ENCODE data around the gene TANC2. TPM values are rescaled to one million over a fixed set of nuclear protein-coding genes. Genes with fewer than 3 reads are reported as not detected.
"Not testable (repeated sequence)": the region's sequence is repeated elsewhere in the genome, so short reads cannot be mapped to it uniquely, and the experiment has no call there.

TANC2 gene
- total and polyA plus RNA-seq, 5 donors from 2014 or later = 0.96 to 20.0 (median 1.3) TPM

- no peak for DNase-seq
- Histone ChIP-seq H3K4me1 (ENCODE audit: control insufficient read depth, insufficient read depth, low read length, poor library complexity, severe bottlenecking) (no peaks in the 10 kb centered on the region), H3K27ac (ENCODE audit: insufficient read depth, low read length, poor library complexity, severe bottlenecking) (no peak overlapping the region), H3K27me3 (ENCODE audit: control insufficient read depth, insufficient read depth, low read length) (no peaks in the 10 kb centered on the region), H3K9me3 (ENCODE audit: control insufficient read depth in 2 of 2, low read length in 2 of 2) (peaks cover 0 to 2% of the 10 kb centered on the region in 2 experiments), H3K36me3 (ENCODE audit: control insufficient read depth, insufficient read depth, low read length) (no peaks in the 10 kb centered on the region), H3K4me3 (ENCODE audit: low read depth, low read length) (no peak overlapping the region)
- Mint-ChIP-seq H3K9me3 (peaks cover 0 to 8% (median 3%) of the 10 kb centered on the region in 7 donors), H3K4me3 (no peak overlapping the region), H3K27me3 (peaks cover 18% of the 10 kb centered on the region), H3K36me3 (no peaks in the 10 kb centered on the region), H3K4me1 (peaks cover 0 to 9% (median 0%) of the 10 kb centered on the region in 4 donors), H3K27ac (no peak overlapping the region)
- no peak for ATAC-seq (ENCODE audit: low read depth in 2 of 2)
These were observed 9.2 kb downstream of the TANC2 start for GRCh38 chr17:62975206-62975605.

GRCh38 chr17:62976643-62977231 is 10.7 kb downstream of the TANC2 start:
- ATAC-seq (ENCODE audit: low read depth in 2 of 2); H3K27ac ChIP-seq (ENCODE audit: insufficient read depth, low read length, poor library complexity, severe bottlenecking); H3K4me1 Mint-ChIP-seq; H3K27ac Mint-ChIP-seq; H3K27me3 ChIP-seq (ENCODE audit: control insufficient read depth, insufficient read depth, low read length); H3K27me3 Mint-ChIP-seq; DNase-seq; H3K4me3 ChIP-seq (ENCODE audit: low read depth, low read length); H3K9me3 Mint-ChIP-seq; H3K36me3 Mint-ChIP-seq; H3K9me3 ChIP-seq (ENCODE audit: control insufficient read depth in 2 of 2, low read length in 2 of 2); H3K4me1 ChIP-seq (ENCODE audit: control insufficient read depth, insufficient read depth, low read length, poor library complexity, severe bottlenecking); H3K4me3 Mint-ChIP-seq; H3K36me3 ChIP-seq (ENCODE audit: control insufficient read depth, insufficient read depth, low read length): not testable (repeated sequence)

GRCh38 chr17:62980842-62981241 is 14.8 kb downstream of the TANC2 start:
- peaks cover 0 to 27% (median 10%) of the 10 kb centered on the region in 7 donors for H3K9me3 Mint-ChIP-seq
- ATAC-seq (ENCODE audit: low read depth in 2 of 2) = no peak
- H3K4me3 Mint-ChIP-seq = no peak overlapping the region

GRCh38 chr17:62981933-62982332 is 15.9 kb downstream of the TANC2 start:
- no peak for DNase-seq
- peaks cover 0 to 24% (median 10%) of the 10 kb centered on the region in 7 donors for H3K9me3 Mint-ChIP-seq
- H3K4me1 ChIP-seq (ENCODE audit: control insufficient read depth, insufficient read depth, low read length, poor library complexity, severe bottlenecking) = no peaks in the 10 kb centered on the region
- no peak for ATAC-seq (ENCODE audit: low read depth in 2 of 2)
- peaks cover 0 to 3% (median 0%) of the 10 kb centered on the region in 4 donors for H3K4me1 Mint-ChIP-seq
- H3K27me3 Mint-ChIP-seq = peaks cover 14% of the 10 kb centered on the region
- H3K36me3 Mint-ChIP-seq = no peaks in the 10 kb centered on the region
- no peak overlapping the region for H3K4me3 Mint-ChIP-seq
- H3K36me3 ChIP-seq (ENCODE audit: control insufficient read depth, insufficient read depth, low read length) = no peaks in the 10 kb centered on the region
- H3K27ac Mint-ChIP-seq = no peak overlapping the region
- no peak overlapping the region for H3K4me3 ChIP-seq (ENCODE audit: low read depth, low read length)
- no peak overlapping the region for H3K27ac ChIP-seq (ENCODE audit: insufficient read depth, low read length, poor library complexity, severe bottlenecking)
- H3K9me3 ChIP-seq (ENCODE audit: control insufficient read depth in 2 of 2, low read length in 2 of 2) = peaks cover 16 to 25% of the 10 kb centered on the region in 2 experiments
- peaks cover 2% of the 10 kb centered on the region for H3K27me3 ChIP-seq (ENCODE audit: control insufficient read depth, insufficient read depth, low read length)

More at GRCh38 chr17:62980842-62981241, 14.8 kb downstream of the TANC2 start:
- Mint-ChIP-seq H3K27ac (no peak overlapping the region), H3K27me3 (peaks cover 18% of the 10 kb centered on the region), H3K36me3 (no peaks in the 10 kb centered on the region), H3K4me1 (peaks cover 0 to 3% (median 0%) of the 10 kb centered on the region in 4 donors)
- H3K27me3 ChIP-seq (ENCODE audit: control insufficient read depth, insufficient read depth, low read length) = peaks cover 2% of the 10 kb centered on the region
- DNase-seq = no peak
- no peaks in the 10 kb centered on the region for H3K36me3 ChIP-seq (ENCODE audit: control insufficient read depth, insufficient read depth, low read length)
- H3K4me1 ChIP-seq (ENCODE audit: control insufficient read depth, insufficient read depth, low read length, poor library complexity, severe bottlenecking) = no peaks in the 10 kb centered on the region
- H3K27ac ChIP-seq (ENCODE audit: insufficient read depth, low read length, poor library complexity, severe bottlenecking) = no peak overlapping the region
- no peak overlapping the region for H3K4me3 ChIP-seq (ENCODE audit: low read depth, low read length)
- peaks cover 12 to 26% of the 10 kb centered on the region in 2 experiments for H3K9me3 ChIP-seq (ENCODE audit: control insufficient read depth in 2 of 2, low read length in 2 of 2)

- Histone ChIP-seq H3K4me1 (ENCODE audit: control insufficient read depth, insufficient read depth, low read length, poor library complexity, severe bottlenecking) (no peaks in the 10 kb centered on the region), H3K27ac (ENCODE audit: insufficient read depth, low read length, poor library complexity, severe bottlenecking) (no peak overlapping the region), H3K27me3 (ENCODE audit: control insufficient read depth, insufficient read depth, low read length) (peaks cover 2% of the 10 kb centered on the region), H3K9me3 (ENCODE audit: control insufficient read depth in 2 of 2, low read length in 2 of 2) (peaks cover 16 to 25% of the 10 kb centered on the region in 2 experiments), H3K36me3 (ENCODE audit: control insufficient read depth, insufficient read depth, low read length) (no peaks in the 10 kb centered on the region), H3K4me3 (ENCODE audit: low read depth, low read length) (no peak overlapping the region)
- Mint-ChIP-seq H3K4me3 (no peak overlapping the region), H3K27ac (no peak overlapping the region), H3K4me1 (peaks cover 0 to 3% (median 1%) of the 10 kb centered on the region in 4 donors), H3K27me3 (peaks cover 13% of the 10 kb centered on the region), H3K36me3 (no peaks in the 10 kb centered on the region), H3K9me3 (peaks cover 0 to 21% (median 11%) of the 10 kb centered on the region in 7 donors)
- no peak for DNase-seq
- no peak for ATAC-seq (ENCODE audit: low read depth in 2 of 2)
These were observed 18.8 kb downstream of the TANC2 start for GRCh38 chr17:62984801-62985200.

- H3K4me1 Mint-ChIP-seq = peaks cover 0 to 5% (median 2%) of the 10 kb centered on the region in 4 donors
- H3K9me3 Mint-ChIP-seq = peaks cover 0 to 21% (median 11%) of the 10 kb centered on the region in 7 donors
- Histone ChIP-seq H3K36me3 (ENCODE audit: control insufficient read depth, insufficient read depth, low read length) (no peaks in the 10 kb centered on the region), H3K4me3 (ENCODE audit: low read depth, low read length) (no peak overlapping the region), H3K27me3 (ENCODE audit: control insufficient read depth, insufficient read depth, low read length) (peaks cover 2% of the 10 kb centered on the region), H3K9me3 (ENCODE audit: control insufficient read depth in 2 of 2, low read length in 2 of 2) (peaks cover 16 to 25% of the 10 kb centered on the region in 2 experiments), H3K4me1 (ENCODE audit: control insufficient read depth, insufficient read depth, low read length, poor library complexity, severe bottlenecking) (no peaks in the 10 kb centered on the region), H3K27ac (ENCODE audit: insufficient read depth, low read length, poor library complexity, severe bottlenecking) (no peak overlapping the region)
- no peaks in the 10 kb centered on the region for H3K36me3 Mint-ChIP-seq
- ATAC-seq (ENCODE audit: low read depth in 2 of 2) (no peak), DNase-seq (no peak)
- H3K27ac Mint-ChIP-seq = no peak overlapping the region
- H3K27me3 Mint-ChIP-seq = peaks cover 13% of the 10 kb centered on the region
- no peak overlapping the region for H3K4me3 Mint-ChIP-seq
These were observed 20.5 kb downstream of the TANC2 start for GRCh38 chr17:62986549-62986948.

GRCh38 chr17:62987136-62987535 is 21.1 kb downstream of the TANC2 start:
- peaks cover 13% of the 10 kb centered on the region for H3K27me3 Mint-ChIP-seq
- H3K4me3 ChIP-seq (ENCODE audit: low read depth, low read length) = no peak overlapping the region
- H3K9me3 ChIP-seq (ENCODE audit: control insufficient read depth in 2 of 2, low read length in 2 of 2) = peaks cover 16 to 25% of the 10 kb centered on the region in 2 experiments
- H3K36me3 Mint-ChIP-seq = no peaks in the 10 kb centered on the region
- H3K27me3 ChIP-seq (ENCODE audit: control insufficient read depth, insufficient read depth, low read length) = peaks cover 2% of the 10 kb centered on the region
- DNase-seq (no peak), ATAC-seq (ENCODE audit: low read depth in 2 of 2) (no peak)
- peaks cover 0 to 21% (median 11%) of the 10 kb centered on the region in 7 donors for H3K9me3 Mint-ChIP-seq
- H3K4me1 Mint-ChIP-seq = peaks cover 0 to 5% (median 2%) of the 10 kb centered on the region in 4 donors
- no peaks in the 10 kb centered on the region for H3K36me3 ChIP-seq (ENCODE audit: control insufficient read depth, insufficient read depth, low read length)
- H3K4me1 ChIP-seq (ENCODE audit: control insufficient read depth, insufficient read depth, low read length, poor library complexity, severe bottlenecking) = no peaks in the 10 kb centered on the region
- H3K27ac ChIP-seq (ENCODE audit: insufficient read depth, low read length, poor library complexity, severe bottlenecking) = no peak overlapping the region
- no peak overlapping the region for H3K4me3 Mint-ChIP-seq
- no peak overlapping the region for H3K27ac Mint-ChIP-seq

- H3K9me3 Mint-ChIP-seq = peaks cover 0 to 10% (median 7%) of the 10 kb centered on the region in 7 donors
- no peak overlapping the region for H3K4me3 Mint-ChIP-seq
- Histone ChIP-seq H3K4me1 (ENCODE audit: control insufficient read depth, insufficient read depth, low read length, poor library complexity, severe bottlenecking) (no peaks in the 10 kb centered on the region), H3K27ac (ENCODE audit: insufficient read depth, low read length, poor library complexity, severe bottlenecking) (no peak overlapping the region), H3K27me3 (ENCODE audit: control insufficient read depth, insufficient read depth, low read length) (no peaks in the 10 kb centered on the region), H3K36me3 (ENCODE audit: control insufficient read depth, insufficient read depth, low read length) (no peaks in the 10 kb centered on the region), H3K9me3 (ENCODE audit: control insufficient read depth in 2 of 2, low read length in 2 of 2) (peaks cover 10 to 12% of the 10 kb centered on the region in 2 experiments), H3K4me3 (ENCODE audit: low read depth, low read length) (no peak overlapping the region)
- no peaks in the 10 kb centered on the region for H3K36me3 Mint-ChIP-seq
- no peak overlapping the region for H3K27ac Mint-ChIP-seq
- H3K4me1 Mint-ChIP-seq = peaks cover 0 to 5% (median 4%) of the 10 kb centered on the region in 4 donors
- peaks cover 9% of the 10 kb centered on the region for H3K27me3 Mint-ChIP-seq
- DNase-seq (no peak), ATAC-seq (ENCODE audit: low read depth in 2 of 2) (no peak)
These were observed 23.5 kb downstream of the TANC2 start for GRCh38 chr17:62989501-62989900.
